HG03196 (cell line): Measurements from ENCODE around the gene IGSF9.

ENCODE experiments used
- ATAC-seq: cut with Tn5 transposase; IDR thresholded peaks from one replicate; pipeline ENCODE4 v1.9.1; 2021; ENCODE audit not compliant: unreplicated experiment

Gene IGSF9

GRCh38 chr1:159946242-159947187, 1.1 kb upstream of the IGSF9 start:
- ATAC-seq = no peak

GRCh38 chr1:159944623-159945455, 574 bp downstream of the IGSF9 start:
- ATAC-seq = no peak

- ATAC-seq = no peak
Measured at GRCh38 chr1:159943908-159944622, 1.3 kb downstream of the IGSF9 start.

- ATAC-seq = no peak
Measured at GRCh38 chr1:159943278-159943640, 2.2 kb downstream of the IGSF9 start.

GRCh38 chr1:159942632-159943277, 2.7 kb downstream of the IGSF9 start:
- no peak for ATAC-seq

GRCh38 chr1:159941591-159942560, 3.5 kb downstream of the IGSF9 start:
- ATAC-seq = no peak

- no peak for ATAC-seq
Measured at GRCh38 chr1:159941141-159941540, 4.3 kb downstream of the IGSF9 start.

- ATAC-seq = no peak
Measured at GRCh38 chr1:159940006-159940620, 5.3 kb downstream of the IGSF9 start.

- ATAC-seq = no peak
Measured at GRCh38 chr1:159939678-159940002, 5.8 kb downstream of the IGSF9 start.

- ATAC-seq = no peak
Measured at GRCh38 chr1:159938905-159939677, 6.3 kb downstream of the IGSF9 start.

GRCh38 chr1:159938211-159938852, 7.1 kb downstream of the IGSF9 start:
- no peak for ATAC-seq

GRCh38 chr1:159937054-159937750, 8.2 kb downstream of the IGSF9 start:
- no peak for ATAC-seq

GRCh38 chr1:159936273-159936904, 9.0 kb downstream of the IGSF9 start:
- peak; percentile 38 for ATAC-seq

GRCh38 chr1:159935719-159936272, 9.6 kb downstream of the IGSF9 start:
- no peak for ATAC-seq

GRCh38 chr1:159935305-159935704, 10.1 kb downstream of the IGSF9 start:
- no peak for ATAC-seq

- ATAC-seq = no peak
Measured at GRCh38 chr1:159934136-159935039, 11.0 kb downstream of the IGSF9 start.
